HepG2 (cell line): Measurements from ENCODE around the gene CFI. TPM values are rescaled to one million over a fixed set of nuclear protein-coding genes. Genes with fewer than 3 reads are reported as not detected.

Source experiments
- ATAC-seq: fragments of 200-7000 bp; cut with Tn5 transposase; 3 replicates; pipeline ENCODE4 v1.9.1; 2020; ENCODE audit warnings: mild to moderate bottlenecking, moderate library complexity
- BruUV-seq: library from RNA; stranded (reverse); fragments of 400-500 nt; replicated peaks from 2 replicates; lab custom pipeline; 2021; lab: Mats Ljungman, UMichigan
- CTCF ChIA-PET: fragments of 300-600 bp; formaldehyde crosslinking; extraction: SDS; loops from one replicate; lab custom pipeline; 2021; ENCODE audit warnings: low total read pairs, inconsistent platforms, low intra/inter-chr PET ratio; lab: Yijun Ruan, JAX
- POLR2A ChIA-PET: fragments of 350-600 bp; sonication (Branson Sonifier 250); formaldehyde crosslinking; loops from one replicate; lab custom pipeline; 2020; ENCODE audit warnings: antibody characterized with exemption, inconsistent platforms; lab: Yijun Ruan, JAX
- DNase-seq: peaks from one replicate; pipeline ENCODE4 v3.0.0-alpha.2; 2015; ENCODE audit warnings: low spot score
- FAIRE-seq: peaks from 3 replicates; lab custom pipeline; 2011; peaks lifted over from hg19 to GRCh38; lab: Jason Lieb, UNC
- H2AFZ ChIP-seq: one replicate; pipeline ENCODE4 v1.6.1; 2011; ENCODE audit warnings: low read length, inconsistent platforms
- H3K27ac ChIP-seq: fragments of 300-600 bp; 3 replicates; pipeline ENCODE4 v1.8.0; 2011; ENCODE audit warnings: mixed run types, mild to moderate bottlenecking, mixed read lengths, low read length, inconsistent platforms; ENCODE audit not compliant: insufficient read depth; ENCODE audit errors: extremely low read length
- H3K27me3 ChIP-seq, 2 experiments: fragments of 200-600 bp in 1 of 2; 2 replicates in 1 of 2; 3 replicates in 1 of 2; pipeline versions ENCODE4 v1.6.0 to v1.8.0; 2011; ENCODE audit warnings: low read length in 2 of 2, mild to moderate bottlenecking in 2 of 2, moderate library complexity in 2 of 2, inconsistent platforms in 1 of 2; ENCODE audit not compliant: insufficient read depth in 2 of 2, control insufficient read depth in 1 of 2
- H3K36me3 ChIP-seq, 2 experiments: fragments of 200-600 bp in 1 of 2; replicated peaks in 1 of 2; 2 replicates in 1 of 2; 3 replicates in 1 of 2; pipeline versions ENCODE4 v1.5.1 to v1.8.0; 2011; ENCODE audit warnings: low read length in 2 of 2, inconsistent platforms in 1 of 2; ENCODE audit not compliant: insufficient read depth in 2 of 2, control insufficient read depth in 1 of 2
- H3K4me1 ChIP-seq: 2 replicates; pipeline ENCODE4 v1.5.1; 2012; ENCODE audit warnings: low read length, inconsistent platforms; ENCODE audit not compliant: insufficient read depth
- H3K4me2 ChIP-seq: 2 replicates; pipeline ENCODE4 v1.6.0; 2011; ENCODE audit warnings: low read depth, low read length, inconsistent platforms
- H3K4me3 ChIP-seq, 3 experiments: fragments of 200-600 bp in 1 of 3; sonication (generic), shearing (Covaris generic) in 1 of 3; replicated peaks in 1 of 3; 2 replicates each; pipeline ENCODE4 v1.5.1; 2011 to 2016; ENCODE audit warnings: low read length in 3 of 3, inconsistent platforms in 2 of 3, low read depth in 2 of 3, mild to moderate bottlenecking in 2 of 3, control low read depth in 1 of 3, mixed read lengths in 1 of 3; ENCODE audit not compliant: insufficient read depth in 1 of 3
- H3K79me2 ChIP-seq: one replicate; pipeline ENCODE4 v1.6.1; 2011; ENCODE audit warnings: low read length, inconsistent platforms; ENCODE audit not compliant: insufficient read depth
- H3K9ac ChIP-seq: 2 replicates; pipeline ENCODE4 v1.6.0; 2011; ENCODE audit warnings: mild to moderate bottlenecking, low read depth, low read length, inconsistent platforms; ENCODE audit not compliant: insufficient read depth
- H3K9me3 ChIP-seq: 2 replicates; pipeline ENCODE4 v1.5.1; 2012; ENCODE audit warnings: mild to moderate bottlenecking, low read length
- H4K20me1 ChIP-seq: 2 replicates; pipeline ENCODE4 v1.6.0; 2011; ENCODE audit warnings: inconsistent platforms, mild to moderate bottlenecking, low read length, moderate library complexity; ENCODE audit not compliant: insufficient read depth
- BCL6 ChIP-seq: IDR thresholded peaks from 2 replicates; pipeline ENCODE4 v1.6.1; 2016; ENCODE audit warnings: missing genetic modification reagents, missing compliant biosample characterization
- POGZ ChIP-seq: sonication (generic); formaldehyde crosslinking; IDR thresholded peaks from 2 replicates; pipeline ENCODE4 v1.4.0; 2020; ENCODE audit warnings: mild to moderate bottlenecking, missing genetic modification reagents
- PRDM15 ChIP-seq: sonication (generic); formaldehyde crosslinking; IDR thresholded peaks from 2 replicates; pipeline ENCODE4 v1.4.0; 2020; ENCODE audit warnings: missing genetic modification reagents
- WGBS: methylation state at CpG from one replicate; pipeline ENCODE4 v1.1.6; 2017; ENCODE audit warnings: low lambda C conversion rate; 5-methylcytosine and 5-hydroxymethylcytosine counted together
- in situ Hi-C: cut with HindIII; loops from 2 replicates; pipeline ENCODE4 v1.10.0; 2017; ENCODE audit warnings: low pct_unique_long_range_greater_than_20kb; ENCODE audit not compliant: extremely low pct_ligation_motif_present
- intact Hi-C: fragments of 100-400 bp; cut with micrococcal nuclease; formaldehyde crosslinking; loops from one replicate; pipeline ENCODE4 v1.10.0; 2022; ENCODE audit not compliant: unreplicated experiment
- polyA plus RNA-seq, 8 experiments: library from polyadenylated mRNA; depleted of rRNA in 3 of 8; stranded (reverse) in 7 of 8; unstranded in 1 of 8; fragments of >200 nt; fragmentation: Illumina TruSeq in 4 of 8; extraction: Trizol in 4 of 8; gene quantifications; 2 replicates each; pipeline versions ENCODE4 v1.2.1 to v1.2.3, GENCODE V29; 2011 to 2016; ENCODE audit warnings: low read depth in 4 of 8, missing spikeins in 1 of 8, mixed read lengths in 1 of 8; ENCODE audit not compliant: insufficient read depth in 1 of 8
- total RNA-seq, 5 experiments: library from RNA; depleted of rRNA; stranded (reverse); fragments of >200 nt; fragmentation: Illumina TruSeq; extraction: Trizol; gene quantifications; 2 replicates each; pipeline ENCODE4 v1.2.3, GENCODE V29; 2016; ENCODE audit warnings: low read depth in 1 of 5

Gene CFI
- total and polyA plus RNA-seq, 2 of the 13 experiments (the other 11 are each of a cell fraction or from before 2014, with no cell fraction given): 284 to 337 TPM

- Histone ChIP-seq H2AFZ (no peak overlapping the region), H3K4me1 (peaks cover 31% of the 10 kb centered on the region), H3K9me3 (no peaks in the 10 kb centered on the region), H3K27ac (peak overlapping the region; percentile 68), H3K4me3 (peak overlapping the region; percentile 69 to 76 (median 69); a peak in 5 of 6 replicates), H4K20me1 (no peaks in the 10 kb centered on the region), H3K4me2 (peak overlapping the region; percentile 74), H3K36me3 (no peaks in the 10 kb centered on the region), H3K27me3 (no peaks in the 10 kb centered on the region), H3K79me2 (peaks cover 6% of the 10 kb centered on the region), H3K9ac (peak overlapping the region; percentile 21; the same call in 1 of the 2 replicates)
- in situ Hi-C loops: no loop called here
- BruUV-seq: no TSS peak
- ChIA-PET CTCF (interaction anchor here (0.6 kb wide), 1 partner anchor 123 kb away, joined by 3 read pairs; no protein-coding TSS in a partner anchor), POLR2A (no interaction called here)
- WGBS: 30% methylated on average over 6 of the region's 11 CpGs
- intact Hi-C loops: loop anchor here (1.0 to 5.0 kb wide), 3 partner anchors 100 to 273 kb away; partner anchors contain the start of gene GAR1
- DNase-seq (no peak), ATAC-seq (no peak), FAIRE-seq (no peak)
- TF ChIP-seq PRDM15 (CRISPR knock-in tag) (no peak), BCL6 (CRISPR knock-in tag) (peak; percentile 84), POGZ (CRISPR knock-in tag) (0 out of 2 replicates have a peak, but pooled peaks have one; percentile 3)
These were observed 98.0 kb downstream of the CFI start for GRCh38 chr4:109703664-109704361.
